ENCODE data around the gene ASB6.

The ASB6 gene

GRCh38 chr9:129629251-129629820, 12.6 kb downstream of the ASB6 start:
- peak in 1 of 2 experiments; percentile 63 for DNase-seq (ENCODE audit: low read depth in 1 of 2, low spot score in 1 of 2)
- H3K4me3 ChIP-seq (replicated peaks; ENCODE audit: insufficient read depth, low read length), result 0 out of 2 replicates have a peak overlapping the region, but pooled peaks have one; percentile 13
- no peaks in the 10 kb centered on the region for H3K27me3 ChIP-seq (ENCODE audit: insufficient read depth, poor library complexity, severe bottlenecking)
- TF ChIP-seq SPI1 (IDR thresholded peaks at IDR 0.05; ENCODE audit: borderline replicate concordance, low read depth) (no peak), GABPA (IDR thresholded peaks at IDR 0.05; ENCODE audit: low read depth) (no peak), CTCF (IDR thresholded peaks at IDR 0.05; ENCODE audit: insufficient read depth, low read length) (no peak), REST (IDR thresholded peaks at IDR 0.05; ENCODE audit: insufficient replicate concordance, low read depth) (no peak), POLR2AphosphoS5 (IDR thresholded peaks at IDR 0.05; ENCODE audit: low read depth) (no peak)
- no peak overlapping the region; the same call in 1 of the 2 replicates for H3K27ac ChIP-seq (replicated peaks)

- H3K4me3 ChIP-seq (replicated peaks; ENCODE audit: insufficient read depth, low read length), result 0 out of 2 replicates have a peak overlapping the region, but pooled peaks have one; percentile 13
- no peak for DNase-seq (ENCODE audit: low read depth in 1 of 2, low spot score in 1 of 2)
- no peaks in the 10 kb centered on the region for H3K27me3 ChIP-seq (ENCODE audit: insufficient read depth, poor library complexity, severe bottlenecking)
- TF ChIP-seq POLR2AphosphoS5 (IDR thresholded peaks at IDR 0.05; ENCODE audit: low read depth), result no peak
- TF ChIP-seq GABPA (IDR thresholded peaks at IDR 0.05; ENCODE audit: low read depth), result no peak
- TF ChIP-seq SPI1 (IDR thresholded peaks at IDR 0.05; ENCODE audit: borderline replicate concordance, low read depth), result no peak
- no peak for TF ChIP-seq REST (IDR thresholded peaks at IDR 0.05; ENCODE audit: insufficient replicate concordance, low read depth)
- TF ChIP-seq CTCF (IDR thresholded peaks at IDR 0.05; ENCODE audit: insufficient read depth, low read length), result no peak
- no peak overlapping the region for H3K27ac ChIP-seq (replicated peaks)
Observed at GRCh38 chr9:129628709-129629108, 13.2 kb downstream of the ASB6 start.

- Histone ChIP-seq H3K27me3 (ENCODE audit: insufficient read depth, poor library complexity, severe bottlenecking) (no peaks in the 10 kb centered on the region), H3K4me3 (replicated peaks; ENCODE audit: insufficient read depth, low read length) (peak overlapping the region; percentile 77), H3K27ac (replicated peaks) (peak overlapping the region; percentile 95)
- DNase-seq (ENCODE audit: low read depth in 1 of 2, low spot score in 1 of 2), result no peak
- TF ChIP-seq SPI1 (IDR thresholded peaks at IDR 0.05; ENCODE audit: borderline replicate concordance, low read depth) (peak; percentile 81), REST (IDR thresholded peaks at IDR 0.05; ENCODE audit: insufficient replicate concordance, low read depth) (no peak)
Observed at GRCh38 chr9:129627556-129628440, 14.2 kb downstream of the ASB6 start.

Data from HL-60 (cell line).